Measurements from ENCODE around the gene AFF3. TPM values are rescaled to one million over a fixed set of nuclear protein-coding genes. Genes with fewer than 3 reads are reported as not detected.

Gene AFF3
- total RNA-seq, 1 experiment from 2014 or later = not detected

DNA sequence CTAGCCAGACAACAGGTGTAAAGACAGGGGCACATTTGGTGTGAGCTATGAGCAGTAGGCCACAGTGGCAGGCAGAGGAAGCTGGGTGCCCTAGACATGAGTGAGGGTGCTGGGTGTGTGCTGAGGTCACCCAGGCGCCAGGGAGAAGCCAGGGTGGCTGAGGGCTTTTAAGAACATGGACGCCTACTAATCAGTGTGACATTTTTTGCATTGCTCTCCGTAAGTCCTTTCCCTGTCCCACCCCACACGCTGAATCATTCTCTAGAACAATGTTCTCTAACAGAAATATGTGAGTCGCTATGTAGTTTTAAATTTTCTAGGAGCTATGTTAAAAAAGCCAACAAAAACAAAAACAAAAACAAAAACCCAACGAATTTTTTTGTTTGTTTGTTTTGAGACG is 448.1 kb downstream of the AFF3 start:
- no peak overlapping the region for H2AFZ ChIP-seq
- ChIA-PET CTCF (no interaction called here), POLR2A (ENCODE audit: unreplicated experiment) (no interaction called here)
- H3F3A ChIP-seq (ENCODE audit: insufficient read depth, low read depth) = no peaks in the 10 kb centered on the region
- H3K4me1 ChIP-seq (replicated peaks; ENCODE audit: insufficient read depth) = no peaks in the 10 kb centered on the region
- no peaks in the 10 kb centered on the region for H3K9me2 ChIP-seq (ENCODE audit: insufficient read depth)
- no TSS peak for BruUV-seq (replicated peaks)
- H3K4me2 ChIP-seq = no peak overlapping the region
- no peak overlapping the region for H3K4me3 ChIP-seq
- no peak overlapping the region for H3K27ac ChIP-seq
- H3K9me3 ChIP-seq (ENCODE audit: insufficient read depth, low read depth) = no peaks in the 10 kb centered on the region
- TF ChIP-seq, protein P1, sequence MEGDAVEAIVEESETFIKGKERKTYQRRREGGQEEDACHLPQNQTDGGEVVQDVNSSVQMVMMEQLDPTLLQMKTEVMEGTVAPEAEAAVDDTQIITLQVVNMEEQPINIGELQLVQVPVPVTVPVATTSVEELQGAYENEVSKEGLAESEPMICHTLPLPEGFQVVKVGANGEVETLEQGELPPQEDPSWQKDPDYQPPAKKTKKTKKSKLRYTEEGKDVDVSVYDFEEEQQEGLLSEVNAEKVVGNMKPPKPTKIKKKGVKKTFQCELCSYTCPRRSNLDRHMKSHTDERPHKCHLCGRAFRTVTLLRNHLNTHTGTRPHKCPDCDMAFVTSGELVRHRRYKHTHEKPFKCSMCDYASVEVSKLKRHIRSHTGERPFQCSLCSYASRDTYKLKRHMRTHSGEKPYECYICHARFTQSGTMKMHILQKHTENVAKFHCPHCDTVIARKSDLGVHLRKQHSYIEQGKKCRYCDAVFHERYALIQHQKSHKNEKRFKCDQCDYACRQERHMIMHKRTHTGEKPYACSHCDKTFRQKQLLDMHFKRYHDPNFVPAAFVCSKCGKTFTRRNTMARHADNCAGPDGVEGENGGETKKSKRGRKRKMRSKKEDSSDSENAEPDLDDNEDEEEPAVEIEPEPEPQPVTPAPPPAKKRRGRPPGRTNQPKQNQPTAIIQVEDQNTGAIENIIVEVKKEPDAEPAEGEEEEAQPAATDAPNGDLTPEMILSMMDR (conservative IDR thresholded peaks at IDR 0.05) = no peak
- no peak for TF ChIP-seq EZH2 (IDR thresholded peaks at IDR 0.05; ENCODE audit: low read depth)
- H4K20me1 ChIP-seq (ENCODE audit: insufficient read depth) = no peaks in the 10 kb centered on the region
- H3K79me2 ChIP-seq (ENCODE audit: low read depth) = no peaks in the 10 kb centered on the region
- intact Hi-C loops (cut with micrococcal nuclease; ENCODE audit: unreplicated experiment) = no loop called here
- H3K36me3 ChIP-seq (ENCODE audit: low read depth) = no peaks in the 10 kb centered on the region
- DNase-seq = no peak
- H3K27me3 ChIP-seq (ENCODE audit: insufficient read depth, low read depth) = peaks cover 74% of the 10 kb centered on the region

DNA sequence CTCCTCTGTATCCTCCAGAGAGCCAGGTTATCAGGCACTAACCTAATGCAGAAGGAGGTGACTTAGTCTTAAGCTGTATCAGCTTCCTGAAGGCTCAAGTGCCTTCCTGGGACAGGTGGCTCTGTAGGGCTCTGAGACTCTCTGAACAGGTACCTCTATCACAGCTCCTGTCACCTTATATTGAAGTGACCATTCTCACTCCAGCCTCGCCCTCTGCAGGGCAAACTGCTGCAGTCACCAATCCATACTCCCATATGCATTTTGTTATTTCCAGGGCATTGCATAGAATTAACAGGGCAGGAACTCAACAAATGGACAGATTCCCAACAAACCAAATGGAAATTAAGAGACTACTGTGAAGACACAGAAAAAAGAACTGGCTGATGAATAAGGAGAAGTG is 449.6 kb downstream of the AFF3 start:
- no peak for DNase-seq
- intact Hi-C loops (cut with micrococcal nuclease; ENCODE audit: unreplicated experiment) = no loop called here

DNA sequence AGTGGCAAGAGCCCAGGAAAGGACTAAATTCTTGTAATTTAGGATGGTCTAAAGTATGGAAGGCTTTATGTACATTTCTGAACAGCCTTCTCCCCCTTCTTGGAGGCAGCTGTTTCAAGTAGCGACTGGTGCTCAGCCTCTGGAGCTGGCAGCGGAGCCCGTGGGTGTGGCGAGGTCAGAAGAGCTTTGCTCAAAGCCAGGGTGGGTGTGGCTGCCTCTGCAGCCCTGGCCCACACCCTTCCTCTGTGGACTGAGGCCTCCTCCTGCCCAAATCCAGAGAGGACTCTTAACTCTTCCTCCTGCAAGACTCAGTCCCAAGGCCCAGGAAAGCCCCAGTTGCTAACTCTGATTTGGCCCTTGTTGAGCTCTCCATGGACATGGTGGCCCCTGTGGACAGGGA is 450.5 kb downstream of the AFF3 start:
- H2AFZ ChIP-seq = no peak overlapping the region
- H3F3A ChIP-seq (ENCODE audit: insufficient read depth, low read depth) = no peaks in the 10 kb centered on the region
- no peak overlapping the region for H3K27ac ChIP-seq
- H3K9me3 ChIP-seq (ENCODE audit: insufficient read depth, low read depth) = no peaks in the 10 kb centered on the region
- H3K27me3 ChIP-seq (ENCODE audit: insufficient read depth, low read depth) = peaks cover 74% of the 10 kb centered on the region
- H4K20me1 ChIP-seq (ENCODE audit: insufficient read depth) = no peaks in the 10 kb centered on the region
- TF ChIP-seq, protein P1 (conservative IDR thresholded peaks at IDR 0.05) = no peak
- no peak for TF ChIP-seq EZH2 (IDR thresholded peaks at IDR 0.05; ENCODE audit: low read depth)
- H3K4me2 ChIP-seq = no peak overlapping the region
- no peak for DNase-seq
- H3K79me2 ChIP-seq (ENCODE audit: low read depth) = no peaks in the 10 kb centered on the region
- no peaks in the 10 kb centered on the region for H3K36me3 ChIP-seq (ENCODE audit: low read depth)
- no peak overlapping the region for H3K4me3 ChIP-seq
- no peaks in the 10 kb centered on the region for H3K9me2 ChIP-seq (ENCODE audit: insufficient read depth)
- no TSS peak for BruUV-seq (replicated peaks)
- intact Hi-C loops (cut with micrococcal nuclease; ENCODE audit: unreplicated experiment) = no loop called here
- H3K4me1 ChIP-seq (replicated peaks; ENCODE audit: insufficient read depth) = no peaks in the 10 kb centered on the region
- CTCF ChIA-PET = no interaction called here
- POLR2A ChIA-PET (ENCODE audit: unreplicated experiment) = no interaction called here

More for the DNA sequence above, 449.6 kb downstream of the AFF3 start:
- no TSS peak for BruUV-seq (replicated peaks)
- H3K79me2 ChIP-seq (ENCODE audit: low read depth) = no peaks in the 10 kb centered on the region
- H3F3A ChIP-seq (ENCODE audit: insufficient read depth, low read depth) = no peaks in the 10 kb centered on the region
- H3K27me3 ChIP-seq (ENCODE audit: insufficient read depth, low read depth) = peaks cover 74% of the 10 kb centered on the region
- no peaks in the 10 kb centered on the region for H3K9me3 ChIP-seq (ENCODE audit: insufficient read depth, low read depth)
- CTCF ChIA-PET = no interaction called here
- no peaks in the 10 kb centered on the region for H3K4me1 ChIP-seq (replicated peaks; ENCODE audit: insufficient read depth)
- no peak overlapping the region for H3K4me3 ChIP-seq
- POLR2A ChIA-PET (ENCODE audit: unreplicated experiment) = no interaction called here
- H3K4me2 ChIP-seq = no peak overlapping the region
- no peak overlapping the region for H3K27ac ChIP-seq
- H4K20me1 ChIP-seq (ENCODE audit: insufficient read depth) = no peaks in the 10 kb centered on the region
- TF ChIP-seq, protein P1 (conservative IDR thresholded peaks at IDR 0.05) = no peak
- no peak for TF ChIP-seq EZH2 (IDR thresholded peaks at IDR 0.05; ENCODE audit: low read depth)
- no peak overlapping the region for H2AFZ ChIP-seq
- no peaks in the 10 kb centered on the region for H3K9me2 ChIP-seq (ENCODE audit: insufficient read depth)
- H3K36me3 ChIP-seq (ENCODE audit: low read depth) = no peaks in the 10 kb centered on the region

All from PC-9 (cell line).